GM21526 (cell line): Measurements from ENCODE around the gene CDH4.

Experiments
- ATAC-seq: cut with Tn5 transposase; IDR thresholded peaks from one replicate; pipeline ENCODE4 v1.9.1; 2021; ENCODE audit warnings: moderate library complexity; ENCODE audit not compliant: unreplicated experiment, low FRiP score

CDH4 gene

GRCh38 chr20:61609461-61609860 lies 357.4 kb downstream of the CDH4 start:
- no peak for ATAC-seq

- no peak for ATAC-seq
Observed at GRCh38 chr20:61611401-61612180, 359.5 kb downstream of the CDH4 start.

GRCh38 chr20:61613917-61614705 lies 362.1 kb downstream of the CDH4 start:
- no peak for ATAC-seq

- no peak for ATAC-seq
Observed at GRCh38 chr20:61614706-61615100, 362.6 kb downstream of the CDH4 start.

- no peak for ATAC-seq
Observed at GRCh38 chr20:61615806-61616205, 363.7 kb downstream of the CDH4 start.

GRCh38 chr20:61619751-61620150 lies 367.7 kb downstream of the CDH4 start:
- ATAC-seq: no peak

GRCh38 chr20:61620174-61620573 lies 368.1 kb downstream of the CDH4 start:
- ATAC-seq: no peak

GRCh38 chr20:61621035-61621730 lies 369.1 kb downstream of the CDH4 start:
- no peak for ATAC-seq

- no peak for ATAC-seq
Observed at GRCh38 chr20:61621852-61622251, 369.8 kb downstream of the CDH4 start.

GRCh38 chr20:61623451-61623850 lies 371.4 kb downstream of the CDH4 start:
- no peak for ATAC-seq

- no peak for ATAC-seq
Observed at GRCh38 chr20:61625246-61625645, 373.2 kb downstream of the CDH4 start.

- no peak for ATAC-seq
Observed at GRCh38 chr20:61626412-61626811, 374.4 kb downstream of the CDH4 start.

GRCh38 chr20:61627791-61628415 lies 375.8 kb downstream of the CDH4 start:
- no peak for ATAC-seq

- no peak for ATAC-seq
Observed at GRCh38 chr20:61628480-61628879, 376.4 kb downstream of the CDH4 start.

GRCh38 chr20:61628901-61629601 lies 377.0 kb downstream of the CDH4 start:
- ATAC-seq: no peak

- ATAC-seq: no peak
Observed at GRCh38 chr20:61629602-61630390, 377.7 kb downstream of the CDH4 start.

- no peak for ATAC-seq
Observed at GRCh38 chr20:61630391-61630650, 378.3 kb downstream of the CDH4 start.

- ATAC-seq: no peak
Observed at GRCh38 chr20:61630816-61631215, 378.8 kb downstream of the CDH4 start.

- ATAC-seq: no peak
Observed at GRCh38 chr20:61631751-61632150, 379.7 kb downstream of the CDH4 start.

- ATAC-seq: no peak
Observed at GRCh38 chr20:61633004-61633403, 380.9 kb downstream of the CDH4 start.
